Activated CD8-positive, alpha-beta memory T cell treated with anti-CD3 and anti-CD28 coated beads for 1 hour (primary cell): ENCODE results near the gene TIMP4.

Source experiments
- DNase-seq, 2 donors: peaks; one replicate each; pipeline ENCODE4 v3.0.0-alpha.2; 2020; ENCODE audit warnings: low read depth in 1 of 2; ENCODE audit errors: extremely low read depth in 1 of 2

Gene TIMP4

DNA sequence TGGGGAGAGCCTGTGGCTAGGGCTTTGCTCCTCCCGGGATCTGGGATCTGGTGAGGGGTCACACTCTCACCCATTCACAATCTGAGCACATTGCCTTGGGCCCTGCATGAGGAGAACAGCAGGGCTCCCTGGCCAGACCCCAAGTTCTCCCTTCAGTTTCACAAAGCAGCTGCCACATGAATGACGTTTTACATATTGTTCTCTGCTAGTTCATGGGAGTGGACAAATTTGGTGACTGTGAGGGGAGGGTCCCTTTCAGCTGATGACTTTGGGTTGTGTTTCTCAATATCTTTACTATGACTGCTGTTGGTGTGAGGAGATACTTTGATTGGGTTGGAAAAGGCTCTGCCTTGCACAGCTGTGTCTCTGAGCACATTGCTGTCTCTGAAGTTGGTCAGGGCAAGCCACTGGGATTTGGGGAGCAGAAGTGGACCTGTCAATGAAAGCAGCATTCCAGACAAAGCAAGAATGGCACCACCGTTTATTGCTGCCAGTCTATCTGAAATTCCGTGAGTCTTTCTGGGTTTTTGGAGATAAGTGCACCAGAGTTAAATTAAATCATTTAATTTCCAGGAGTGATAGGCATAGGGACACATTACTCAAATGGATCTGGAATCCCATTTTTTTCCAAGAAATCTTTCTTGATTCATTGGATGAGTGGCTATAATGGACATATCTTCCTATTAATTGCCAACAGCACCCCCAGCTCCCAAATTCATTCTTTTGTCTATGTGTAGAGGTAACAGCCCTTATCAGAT is 10.3 kb downstream of the TIMP4 start:
- no peak for DNase-seq

DNA sequence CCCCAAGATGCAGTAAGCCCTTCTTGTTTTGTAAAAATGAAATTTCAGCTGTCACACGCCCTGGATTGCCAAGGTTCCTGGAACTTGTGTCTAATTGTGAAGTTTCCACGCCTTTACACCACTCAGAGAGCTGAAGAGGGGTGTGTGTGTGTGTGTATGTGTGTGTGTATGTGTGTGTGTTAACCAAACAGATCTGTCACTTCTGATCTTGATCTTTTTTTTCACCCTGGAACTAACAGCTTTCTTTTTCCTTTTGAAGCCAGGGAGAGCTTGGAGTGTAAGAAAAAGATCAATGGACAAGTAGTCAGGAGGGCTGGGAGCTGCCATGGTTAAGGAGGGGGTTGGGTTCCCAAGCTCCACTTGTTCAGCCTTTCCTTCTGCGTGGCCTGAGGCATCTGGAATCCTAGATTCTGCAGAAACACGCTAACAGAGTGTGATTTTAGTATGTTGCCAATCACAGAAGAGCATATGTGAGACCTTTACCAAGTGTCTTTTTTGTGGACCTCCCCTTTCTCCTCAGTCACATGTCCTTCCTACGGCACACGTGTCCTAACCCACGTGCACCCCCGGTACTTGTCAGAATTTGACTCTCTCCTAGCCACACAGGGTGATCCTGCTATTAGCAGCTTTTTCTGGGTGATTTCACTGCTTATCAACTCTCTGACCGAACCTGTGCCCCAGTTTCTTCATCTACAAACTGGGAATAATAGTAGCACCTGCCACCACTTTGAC is 11.5 kb downstream of the TIMP4 start:
- DNase-seq, result no peak

- no peak for DNase-seq
These were observed 14.7 kb downstream of the TIMP4 start for GRCh38 chr3:12143949-12144504.

DNA sequence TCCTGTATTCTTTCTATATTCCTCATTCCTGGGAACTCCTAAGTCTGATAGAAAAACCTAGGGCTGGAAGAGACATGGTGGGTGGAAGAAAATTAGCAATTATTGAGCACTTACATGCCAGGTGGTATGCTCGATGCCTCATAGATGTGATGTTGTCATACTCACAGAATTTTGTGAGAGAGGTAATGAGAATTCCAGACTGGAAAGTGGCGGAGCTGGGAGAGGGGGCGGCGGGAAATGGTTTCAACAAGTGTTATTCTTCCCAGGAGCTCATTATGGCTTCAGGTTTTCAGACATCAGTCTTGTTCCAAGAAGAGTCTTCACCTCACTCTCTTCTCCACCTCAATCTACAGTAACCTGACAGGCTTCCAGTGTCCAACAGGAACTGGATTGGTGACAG is 16.2 kb downstream of the TIMP4 start:
- no peak for DNase-seq

DNA sequence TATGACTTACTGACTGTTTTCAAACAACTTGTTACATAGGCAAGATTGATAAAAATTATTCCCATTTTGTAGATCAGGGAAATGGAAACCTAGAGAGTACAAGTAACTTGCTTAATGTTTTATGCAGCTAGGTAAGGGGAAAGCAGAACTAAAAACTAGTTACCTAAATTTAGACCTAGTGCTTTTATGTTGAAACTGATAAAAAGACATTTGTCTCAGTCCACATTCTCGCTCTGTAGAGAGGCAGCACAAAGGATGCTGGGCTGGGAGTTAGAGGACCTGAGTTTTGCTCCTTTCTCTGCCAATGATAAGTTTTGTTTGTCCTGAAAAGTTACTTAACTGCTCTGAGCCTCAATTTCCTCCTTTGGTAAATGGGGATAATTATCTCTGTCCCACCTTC is 17.4 kb downstream of the TIMP4 start:
- no peak for DNase-seq

- DNase-seq, result no peak
These were observed 19.6 kb downstream of the TIMP4 start for GRCh38 chr3:12139111-12139511.

DNA sequence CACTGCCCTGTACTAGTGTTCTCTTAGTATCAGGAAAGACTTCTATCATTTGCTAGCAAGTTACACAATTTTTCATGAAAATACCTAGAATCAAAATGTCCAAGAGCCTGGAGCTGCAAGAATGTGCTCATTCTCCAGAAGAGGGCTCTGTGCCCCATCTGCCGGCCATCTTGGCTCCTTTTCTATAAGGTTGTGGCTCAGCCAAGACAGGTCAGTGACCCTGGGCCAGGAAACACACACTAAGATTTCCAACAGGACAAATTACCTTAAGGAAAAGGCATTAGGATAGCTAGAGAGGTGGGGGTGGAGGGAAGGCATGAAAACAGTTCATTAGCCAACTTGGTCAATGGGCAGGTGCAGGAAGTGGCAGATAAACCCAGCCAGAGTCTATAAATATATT is 20.7 kb downstream of the TIMP4 start:
- no peak for DNase-seq

DNA sequence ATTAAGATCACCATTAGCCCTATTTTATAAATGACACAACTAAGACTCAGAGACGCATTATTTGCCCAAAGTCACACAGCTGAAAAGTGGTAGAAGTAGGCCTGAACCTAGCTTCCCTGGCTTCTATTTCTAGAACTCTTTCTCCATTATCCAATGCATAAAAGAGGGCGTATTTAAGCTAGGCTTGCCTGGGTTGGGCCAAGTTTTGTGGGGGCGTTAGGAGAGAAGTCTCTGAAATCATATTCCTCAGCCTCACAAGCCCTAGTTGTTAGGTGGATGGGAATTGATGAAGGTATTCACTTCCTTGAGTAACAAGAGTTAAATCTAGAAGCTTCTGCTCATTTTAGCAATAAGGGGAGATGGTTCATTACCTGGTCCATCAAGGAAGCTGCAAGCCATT is 22.3 kb downstream of the TIMP4 start:
- no peak for DNase-seq

DNA sequence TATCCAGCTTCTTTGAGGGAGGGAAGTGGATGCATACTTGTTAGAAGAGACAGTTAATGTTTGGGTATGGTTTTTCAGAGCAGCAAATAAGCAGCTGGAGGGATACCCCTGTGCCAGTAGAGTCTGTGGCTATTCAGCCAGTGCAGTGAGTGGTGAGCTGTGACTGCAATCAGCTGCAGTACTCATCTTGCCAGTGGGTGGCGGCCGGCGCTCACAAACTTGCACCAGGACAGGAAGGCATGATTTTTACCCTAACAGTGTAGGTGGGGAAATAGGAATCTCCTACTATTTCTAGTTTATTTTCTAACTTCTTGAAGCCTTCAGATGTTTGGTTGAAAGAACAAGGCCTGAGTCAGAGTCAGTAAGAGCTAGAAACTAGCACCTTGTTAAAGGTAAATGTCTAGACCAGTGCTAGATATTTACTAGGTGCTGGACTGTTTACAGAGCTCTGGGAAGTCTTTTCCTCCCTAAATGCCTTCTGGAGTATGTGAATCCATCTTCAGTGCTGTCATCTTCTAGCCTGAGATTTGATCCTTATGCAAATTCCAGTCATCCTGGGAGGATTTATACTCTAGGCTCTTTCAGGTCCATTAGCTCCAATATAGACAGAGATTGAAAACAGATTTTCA is 23.6 kb downstream of the TIMP4 start:
- DNase-seq, result peak in 1 of 2 donors; percentile 35

GRCh38 chr3:12132881-12133280 is 25.8 kb downstream of the TIMP4 start:
- DNase-seq, result no peak

DNA sequence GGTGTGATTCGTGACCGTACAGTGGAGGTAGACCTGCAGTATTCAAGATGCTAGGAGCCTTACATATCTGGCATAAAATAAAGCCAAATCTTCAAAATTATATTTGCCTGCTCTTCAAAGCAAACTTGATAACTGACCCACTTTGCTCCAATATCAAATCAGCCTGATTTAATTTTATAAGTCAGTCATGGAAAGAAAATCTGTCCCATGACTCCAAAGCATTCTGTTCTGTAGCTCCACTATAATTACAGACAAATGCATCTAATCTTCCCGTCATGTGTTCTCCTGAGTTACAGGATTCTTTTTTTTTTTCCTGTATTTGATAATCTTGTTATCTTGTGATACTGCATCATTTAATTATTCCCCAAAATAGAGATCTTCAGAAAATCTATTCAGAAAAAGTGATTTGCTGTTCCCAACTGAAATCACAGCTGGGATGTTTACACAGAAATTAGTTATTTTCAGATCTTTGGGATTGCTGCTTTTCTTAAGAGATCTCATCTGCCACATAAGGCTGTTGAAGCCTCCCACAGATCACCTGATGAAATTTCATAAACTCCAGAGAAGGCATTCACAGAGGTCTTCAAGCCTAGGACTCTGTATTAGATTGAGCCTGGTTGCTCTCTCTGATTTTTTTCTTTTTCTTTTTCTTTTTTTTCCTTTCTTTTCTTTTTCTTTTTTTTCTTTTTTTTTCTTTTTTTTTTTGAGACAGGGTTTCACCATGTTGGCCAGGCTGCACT is 27.2 kb downstream of the TIMP4 start:
- DNase-seq, result no peak

DNA sequence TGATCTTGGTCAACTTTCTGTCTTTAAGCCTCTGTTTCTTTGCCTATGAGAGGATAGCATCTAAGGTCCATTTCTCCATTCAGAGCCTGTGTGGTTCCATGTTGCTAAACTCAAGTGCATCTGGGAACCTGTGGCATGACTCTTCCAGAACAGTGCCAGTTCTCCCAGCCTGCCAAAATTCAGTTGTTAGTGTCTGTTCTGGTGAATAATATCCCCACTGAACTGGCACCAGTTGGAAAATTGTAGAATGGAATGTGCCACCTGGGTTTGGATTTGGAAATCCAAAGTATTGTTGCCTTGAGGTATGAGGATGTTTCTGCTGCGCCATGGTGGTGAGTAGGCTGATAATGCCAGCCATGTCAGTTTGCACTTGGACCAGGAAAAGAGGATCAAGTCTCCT is 31.3 kb downstream of the TIMP4 start:
- DNase-seq, result no peak

DNA sequence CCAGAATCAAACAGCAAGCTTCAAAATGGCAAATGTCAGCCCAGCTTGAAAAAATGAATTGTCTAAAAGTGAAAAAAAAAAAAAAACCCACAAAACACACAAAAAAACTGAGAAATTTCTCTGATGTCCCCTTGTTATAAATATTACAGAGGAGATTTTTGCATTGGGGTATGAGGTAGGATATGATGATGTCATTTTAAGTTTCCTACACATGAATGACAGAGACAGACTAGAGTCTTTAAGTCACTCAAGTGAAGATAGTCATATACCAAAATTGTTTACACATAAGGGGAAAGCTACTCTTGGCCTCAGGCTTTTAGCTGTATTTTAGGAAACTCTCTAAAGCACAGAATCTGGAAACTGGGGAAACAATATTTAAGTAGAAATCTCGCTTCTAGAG is 32.9 kb downstream of the TIMP4 start:
- DNase-seq, result no peak

- no peak for DNase-seq
These were observed 37.2 kb downstream of the TIMP4 start for GRCh38 chr3:12121466-12121865.

DNA sequence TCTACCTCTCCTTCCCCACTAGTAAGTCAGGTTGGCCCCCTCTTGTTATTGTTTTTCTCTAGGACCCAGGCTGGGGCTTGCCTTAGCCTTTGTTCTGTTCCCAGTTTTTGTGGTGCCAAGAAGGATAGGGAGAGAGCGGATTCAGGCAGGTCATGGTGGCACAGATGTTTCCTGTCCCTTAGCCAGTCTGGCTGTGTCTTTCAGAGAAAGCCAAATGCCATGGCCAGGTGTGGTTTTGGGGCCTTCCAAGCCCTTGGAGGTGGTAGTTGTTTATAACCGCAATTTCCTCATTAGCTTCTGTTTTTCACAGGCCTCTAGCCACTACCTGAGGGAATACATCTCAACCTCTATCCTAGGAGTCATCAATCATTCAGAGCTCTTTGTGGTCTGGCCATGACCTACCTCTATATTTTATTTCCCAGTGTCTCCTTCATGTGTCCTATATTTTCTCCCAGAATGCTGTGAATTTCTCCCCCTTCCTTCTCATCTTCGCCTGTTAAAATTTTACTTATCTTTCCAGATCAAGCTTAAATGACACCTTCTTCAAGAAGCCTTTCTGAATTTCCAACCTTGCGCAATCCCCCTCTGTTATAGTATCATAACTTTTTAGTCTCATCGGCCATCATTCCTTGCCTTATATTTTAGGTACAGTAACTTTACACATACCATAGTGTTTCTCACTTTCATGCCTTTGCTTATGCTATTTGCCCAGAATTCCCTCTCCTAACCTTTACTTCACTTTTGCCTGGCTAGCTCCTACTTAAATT is 38.2 kb downstream of the TIMP4 start:
- no peak for DNase-seq

DNA sequence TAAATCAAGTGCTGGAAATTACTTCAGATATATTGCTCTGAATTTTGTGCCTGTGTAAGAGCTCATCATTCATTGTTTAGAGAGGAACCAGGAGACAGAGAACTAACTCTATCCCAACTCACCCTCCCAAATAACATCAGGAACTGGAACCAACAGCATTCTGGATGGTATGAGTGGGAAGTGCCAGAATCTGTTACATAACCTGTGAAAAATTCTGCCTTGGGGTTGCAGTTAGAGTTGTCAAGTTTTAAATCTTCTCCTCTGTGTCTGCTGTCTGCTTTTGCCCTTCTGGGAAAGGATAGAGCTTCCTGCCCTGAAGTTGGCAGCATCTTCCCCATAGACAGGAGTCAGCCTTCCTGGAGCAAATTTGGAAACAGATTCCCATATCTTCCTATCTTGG is 41.2 kb downstream of the TIMP4 start:
- DNase-seq, result no peak

DNA sequence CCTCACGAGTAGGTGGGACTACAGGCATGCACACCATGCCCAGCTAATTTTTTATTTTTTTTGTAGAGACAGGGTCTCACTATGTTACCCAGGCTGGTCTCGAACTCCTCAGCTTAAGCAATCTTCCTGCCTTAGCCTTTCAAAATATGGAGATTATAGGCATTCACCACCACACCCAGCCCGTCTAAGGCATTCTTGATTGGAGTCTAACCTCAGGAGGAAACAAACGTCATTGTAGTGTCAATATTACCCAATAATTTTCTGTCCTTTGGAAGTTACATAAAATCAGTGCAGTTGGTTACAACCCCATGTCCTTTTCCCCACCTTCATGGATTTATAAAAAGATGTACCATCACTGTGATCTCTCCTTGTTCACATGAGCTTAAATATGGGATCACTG is 41.8 kb downstream of the TIMP4 start:
- no peak for DNase-seq

GRCh38 chr3:12115849-12116248 is 42.9 kb downstream of the TIMP4 start:
- DNase-seq, result no peak

GRCh38 chr3:12115104-12115503 is 43.6 kb downstream of the TIMP4 start:
- DNase-seq, result no peak

GRCh38 chr3:12114251-12114650 is 44.5 kb downstream of the TIMP4 start:
- no peak for DNase-seq
